ENCODE data around the gene ADIRF.
"Not testable (repeated sequence)": the region's sequence is repeated elsewhere in the genome, so short reads cannot be mapped to it uniquely, and the experiment has no call there.

GRCh38 chr10:87019504-87019903 lies 51.2 kb downstream of the ADIRF start:
- not testable (repeated sequence) for TF ChIP-seq POLR2A (IDR thresholded peaks at IDR 0.05; ENCODE audit: low read length); GATA1 (IDR thresholded peaks at IDR 0.05; ENCODE audit: low read depth, low read length)

Data from erythroblast (primary cell).